AG10803 (cell line): ENCODE data around the gene ADGRL3.
"Not testable (repeated sequence)": the region's sequence is repeated elsewhere in the genome, so short reads cannot be mapped to it uniquely, and the experiment has no call there.

Source experiments
- DNase-seq: peaks from one replicate; pipeline ENCODE4 v3.0.0; 2010; ENCODE audit warnings: low read depth
- H3K4me3 ChIP-seq: 2 replicates; pipeline ENCODE4 v1.5.1; 2011; ENCODE audit warnings: mild to moderate bottlenecking, low read length, control low read depth
- TF ChIP-seq, protein P1 (sequence below): conservative IDR thresholded peaks from 2 replicates; pipeline ENCODE4 v1.5.1; 2011; ENCODE audit warnings: mild to moderate bottlenecking, low read length, control low read depth, inconsistent platforms

ADGRL3 gene

DNA sequence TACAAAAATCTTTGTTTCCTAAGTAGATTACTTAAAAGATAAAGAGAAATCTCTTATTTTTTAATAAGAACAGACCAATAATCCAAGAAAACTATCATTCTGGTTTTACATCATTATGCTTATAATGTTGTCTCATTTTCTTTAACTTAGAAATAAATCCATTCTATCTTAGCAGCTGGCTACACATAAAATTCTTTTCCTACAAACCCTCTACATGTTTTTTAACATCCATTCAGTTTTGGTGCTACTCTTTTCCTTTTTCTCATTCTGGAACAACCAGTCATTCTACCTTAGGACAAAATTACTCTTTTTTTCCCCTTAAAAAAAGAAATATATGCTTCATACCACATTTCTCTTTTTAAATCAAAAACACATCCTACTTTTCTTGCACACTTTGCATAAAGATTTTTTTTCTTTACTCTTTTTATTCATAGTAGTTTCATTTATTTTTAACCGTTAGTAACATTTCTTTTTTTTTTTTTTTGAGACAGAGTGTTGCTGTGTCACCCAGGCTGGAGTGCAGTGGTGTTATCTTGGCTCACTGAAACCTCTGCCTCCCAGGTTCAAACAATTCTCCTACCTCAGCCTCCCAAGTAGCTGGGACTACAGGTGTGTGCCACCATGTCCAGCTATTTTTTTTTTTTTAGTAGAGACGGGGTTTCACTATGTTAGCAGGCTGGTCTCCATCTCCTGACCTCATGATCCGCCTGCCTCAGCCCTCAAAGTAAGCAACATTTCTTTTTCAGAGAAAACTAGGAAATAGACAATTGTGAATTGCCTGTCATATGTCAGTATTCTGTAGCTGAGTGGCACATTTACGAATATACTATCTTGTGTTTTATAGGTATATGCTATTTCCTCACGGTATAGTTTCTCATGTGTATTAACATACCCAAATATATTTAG is 562.8 kb downstream of the ADGRL3 start:
- H3K4me3 ChIP-seq, result no peak overlapping the region
- DNase-seq, result no peak
- TF ChIP-seq, protein P1, sequence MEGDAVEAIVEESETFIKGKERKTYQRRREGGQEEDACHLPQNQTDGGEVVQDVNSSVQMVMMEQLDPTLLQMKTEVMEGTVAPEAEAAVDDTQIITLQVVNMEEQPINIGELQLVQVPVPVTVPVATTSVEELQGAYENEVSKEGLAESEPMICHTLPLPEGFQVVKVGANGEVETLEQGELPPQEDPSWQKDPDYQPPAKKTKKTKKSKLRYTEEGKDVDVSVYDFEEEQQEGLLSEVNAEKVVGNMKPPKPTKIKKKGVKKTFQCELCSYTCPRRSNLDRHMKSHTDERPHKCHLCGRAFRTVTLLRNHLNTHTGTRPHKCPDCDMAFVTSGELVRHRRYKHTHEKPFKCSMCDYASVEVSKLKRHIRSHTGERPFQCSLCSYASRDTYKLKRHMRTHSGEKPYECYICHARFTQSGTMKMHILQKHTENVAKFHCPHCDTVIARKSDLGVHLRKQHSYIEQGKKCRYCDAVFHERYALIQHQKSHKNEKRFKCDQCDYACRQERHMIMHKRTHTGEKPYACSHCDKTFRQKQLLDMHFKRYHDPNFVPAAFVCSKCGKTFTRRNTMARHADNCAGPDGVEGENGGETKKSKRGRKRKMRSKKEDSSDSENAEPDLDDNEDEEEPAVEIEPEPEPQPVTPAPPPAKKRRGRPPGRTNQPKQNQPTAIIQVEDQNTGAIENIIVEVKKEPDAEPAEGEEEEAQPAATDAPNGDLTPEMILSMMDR, result no peak

DNA sequence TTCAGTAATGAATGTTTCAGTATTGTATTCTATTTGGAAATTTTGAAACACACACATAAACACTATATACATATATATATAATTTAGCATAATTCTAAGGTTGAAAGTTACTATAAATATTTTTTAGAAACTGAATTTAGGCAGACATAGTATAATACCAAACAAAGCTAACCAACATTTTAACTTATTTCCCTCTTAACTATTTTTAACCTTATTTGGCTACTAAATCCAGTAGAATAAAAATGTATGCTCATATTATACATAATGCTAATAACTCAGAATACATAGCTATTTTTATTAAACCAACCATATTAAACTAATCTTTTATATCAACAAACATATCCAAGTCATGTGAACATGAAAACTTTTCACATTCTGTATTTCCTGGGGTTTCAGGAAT is 563.6 kb downstream of the ADGRL3 start:
- TF ChIP-seq, protein P1, result no peak
- DNase-seq, result no peak
- no peak overlapping the region for H3K4me3 ChIP-seq

DNA sequence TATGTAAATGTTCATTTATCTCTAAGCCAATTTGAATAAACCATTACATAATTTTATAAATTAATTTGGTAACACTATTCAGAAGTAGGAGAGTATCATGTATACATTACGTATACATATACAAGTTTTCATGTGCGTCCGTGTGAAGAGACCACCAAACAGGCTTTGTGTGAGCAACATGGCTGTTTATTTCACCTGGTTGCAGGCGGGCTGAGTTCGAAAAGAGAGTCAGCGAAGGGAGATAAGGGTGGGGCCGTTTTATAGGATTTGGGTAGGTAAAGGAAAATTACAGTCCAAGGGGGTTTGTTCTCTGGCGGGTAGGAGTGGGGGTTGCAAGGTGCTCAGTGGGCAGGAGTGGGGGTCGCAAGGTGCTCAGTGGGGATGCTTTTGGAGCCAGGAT is 564.0 kb downstream of the ADGRL3 start:
- H3K4me3 ChIP-seq, DNase-seq: not testable (repeated sequence)

DNA sequence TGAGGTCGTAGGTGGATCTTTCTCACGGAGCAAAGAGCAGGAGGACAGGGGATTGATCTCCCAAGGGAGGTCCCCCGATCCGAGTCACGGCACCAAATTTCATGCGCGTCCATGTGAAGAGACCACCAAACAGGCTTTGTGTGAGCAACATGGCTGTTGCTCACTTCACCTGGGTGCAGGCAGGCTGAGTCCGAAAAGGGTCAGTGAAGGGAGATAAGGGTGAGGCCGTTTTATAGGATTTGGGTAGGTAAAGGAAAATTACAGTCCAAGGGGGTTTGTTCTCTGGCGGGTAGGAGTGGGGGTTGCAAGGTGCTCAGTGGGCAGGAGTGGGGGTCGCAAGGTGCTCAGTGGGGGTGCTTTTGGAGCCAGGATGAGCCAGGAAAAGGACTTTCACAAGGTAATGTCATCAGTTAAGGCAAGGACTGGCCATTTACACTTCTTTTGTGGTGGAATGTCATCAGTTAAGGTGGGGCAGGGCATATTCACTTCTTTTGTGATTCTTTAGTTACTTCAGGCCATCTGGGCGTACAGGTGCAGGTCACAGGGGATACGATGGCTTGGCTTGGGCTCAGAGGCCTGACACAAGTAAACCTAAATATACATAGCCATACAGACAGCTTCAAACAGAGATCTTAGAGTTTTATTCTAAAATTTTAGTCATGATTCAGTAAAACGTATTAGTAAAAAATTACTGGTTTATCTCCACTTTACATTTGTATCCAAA is 569.5 kb downstream of the ADGRL3 start:
- H3K4me3 ChIP-seq, DNase-seq: not testable (repeated sequence)

DNA sequence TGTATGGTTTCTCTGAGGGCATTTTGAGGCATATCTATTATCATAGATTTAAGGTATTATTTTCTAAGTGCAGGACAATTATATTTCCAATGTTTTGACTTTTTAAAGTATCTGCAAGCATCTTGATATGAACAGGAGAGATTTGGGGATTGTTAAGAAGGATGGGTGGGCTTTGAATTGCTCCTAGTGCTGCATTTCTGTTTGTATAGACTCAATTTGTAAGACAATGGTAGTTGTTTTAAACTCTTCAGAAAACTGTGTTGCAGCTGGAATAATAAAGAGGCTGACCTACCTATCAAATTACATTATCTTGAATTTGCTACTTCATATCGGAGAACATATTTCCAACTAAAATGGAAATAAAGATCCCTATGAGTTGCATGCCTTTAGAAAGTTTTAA is 570.3 kb downstream of the ADGRL3 start:
- DNase-seq, result no peak
- no peak overlapping the region for H3K4me3 ChIP-seq
- TF ChIP-seq, protein P1, result no peak

DNA sequence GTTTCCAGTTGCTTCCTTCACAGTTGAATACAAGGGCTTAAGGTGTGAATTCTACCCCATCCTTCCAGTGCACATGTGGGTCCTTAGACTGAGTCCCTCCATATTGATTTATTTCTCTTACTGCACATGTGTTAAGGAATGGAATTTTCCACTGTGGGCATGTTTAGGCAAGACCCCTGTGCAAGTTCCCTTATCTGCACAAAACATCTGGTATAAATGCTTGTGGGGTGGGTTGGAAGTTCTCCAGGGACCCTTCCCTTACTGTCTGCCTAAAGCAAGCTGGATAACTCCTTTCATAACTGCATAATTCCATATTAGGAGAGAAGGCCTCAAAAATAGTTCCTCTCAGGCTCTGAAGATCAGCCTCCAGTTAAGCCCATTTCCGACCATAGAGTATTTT is 570.9 kb downstream of the ADGRL3 start:
- no peak for DNase-seq
- no peak overlapping the region for H3K4me3 ChIP-seq
- TF ChIP-seq, protein P1, result no peak

DNA sequence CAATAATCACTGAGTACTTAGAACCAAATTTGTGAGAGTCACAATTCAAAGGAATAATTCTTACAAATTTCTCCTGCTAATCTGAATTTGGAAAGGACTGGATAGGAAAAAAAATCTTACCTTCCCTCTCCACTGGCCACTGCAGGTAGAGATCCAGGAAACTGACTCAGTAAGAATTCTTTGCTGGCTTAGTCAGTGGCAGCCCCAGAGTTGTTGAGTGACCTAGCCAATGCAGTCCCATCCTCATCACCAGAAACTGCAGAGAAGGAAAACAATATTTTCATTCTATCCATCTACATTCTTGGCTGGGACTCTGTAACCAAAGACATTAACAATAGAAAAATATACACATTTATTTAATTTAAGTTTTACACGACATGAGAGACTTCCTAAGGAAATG is 572.0 kb downstream of the ADGRL3 start:
- no peak for DNase-seq
- no peak overlapping the region for H3K4me3 ChIP-seq
- TF ChIP-seq, protein P1, result no peak

DNA sequence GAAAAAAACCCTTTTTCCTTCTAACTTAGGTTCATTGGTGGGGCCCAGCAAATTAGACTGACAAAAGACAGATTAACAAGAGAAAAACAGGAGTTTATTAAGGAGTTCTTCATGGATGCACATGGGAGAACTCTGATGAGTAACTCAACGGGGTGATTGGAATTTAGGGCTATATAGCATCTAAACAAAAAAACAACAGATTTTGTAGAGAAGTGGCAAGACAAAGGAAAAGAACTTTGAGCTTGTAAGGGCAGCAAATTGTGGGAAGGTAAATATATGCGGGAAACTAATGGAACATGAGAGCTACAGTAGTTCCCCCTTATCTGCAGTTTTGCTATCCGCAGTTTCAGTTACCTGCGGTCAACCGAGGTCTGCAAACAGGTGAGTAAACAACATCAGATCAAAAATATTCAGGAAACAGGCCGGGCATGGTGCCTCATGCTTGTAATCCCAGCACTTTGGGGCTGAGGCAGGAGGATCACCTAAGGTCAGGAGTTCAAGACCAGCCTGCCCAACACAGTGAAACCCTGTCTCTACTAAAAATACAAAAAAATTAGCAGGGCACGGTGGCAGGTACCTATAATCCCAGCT is 573.6 kb downstream of the ADGRL3 start:
- no peak for DNase-seq
- TF ChIP-seq, protein P1, result no peak
- H3K4me3 ChIP-seq, result no peak overlapping the region
